ENCODE results near the gene TTC28. TPM values are rescaled to one million over a fixed set of nuclear protein-coding genes. Genes with fewer than 3 reads are reported as not detected.

TTC28 gene
- total and polyA plus RNA-seq, 10 of the 15 experiments (the other 5 are each of a cell fraction or from before 2014, with no cell fraction given): 0.15 to 8.4 (median 1.4) TPM

- H3K4me3 ChIP-seq: no peak overlapping the region
- no peak overlapping the region for H3K9ac ChIP-seq (ENCODE audit: control insufficient read depth, insufficient read depth, low read length)
- no peaks in the 10 kb centered on the region for H3K79me2 ChIP-seq (ENCODE audit: control insufficient read depth, insufficient read depth, low read length)
- H3K4me2 ChIP-seq (ENCODE audit: control insufficient read depth, insufficient read depth): no peak overlapping the region
- no peaks in the 10 kb centered on the region; the same call in 1 of the 2 replicates for H4K20me1 ChIP-seq (ENCODE audit: control insufficient read depth, insufficient read depth)
- CTCF ChIA-PET: interaction anchor here (0.8 to 2.2 kb wide), 4 partner anchors 16 to 123 kb away, joined by 3 to 7 read pairs (median 5); no protein-coding TSS in a partner anchor
- H2AFZ ChIP-seq (ENCODE audit: control insufficient read depth, low read depth, low read length): no peak overlapping the region
- H3K27ac ChIP-seq (ENCODE audit: control insufficient read depth, insufficient read depth): no peak overlapping the region
- H3K36me3 ChIP-seq (ENCODE audit: control insufficient read depth in 2 of 2, insufficient read depth in 2 of 2, low read length in 1 of 2): no peaks in the 10 kb centered on the region
- in situ Hi-C loops (cut with MboI): loop anchor here (10.0 to 25.0 kb wide), 2 partner anchors 599 to 1242 kb away; no protein-coding TSS in a partner anchor
- no peak for ATAC-seq
- no peak for TF ChIP-seq NRF1 (conservative IDR thresholded peaks at IDR 0.05; ENCODE audit: low read depth, low read length)
- TF ChIP-seq IKZF2 (IDR thresholded peaks at IDR 0.05): no peak
- no peak for TF ChIP-seq HCFC1 (IDR thresholded peaks at IDR 0.05; ENCODE audit: low read length)
- no peak for TF ChIP-seq EGR1 (IDR thresholded peaks at IDR 0.05; ENCODE audit: borderline replicate concordance in 1 of 2, low read depth in 2 of 2, low read length in 2 of 2)
- TF ChIP-seq TCF3 (IDR thresholded peaks at IDR 0.05; ENCODE audit: borderline replicate concordance, insufficient read depth, low read depth, low read length): no peak
- no peaks in the 10 kb centered on the region for H3K27me3 ChIP-seq (replicated peaks in 1 of 2; ENCODE audit: control insufficient read depth in 2 of 2, insufficient read depth in 2 of 2, low read length in 1 of 2)
- RAD21 ChIA-PET (ENCODE audit: unreplicated experiment): interaction anchor here (0.9 kb wide), 1 partner anchor 84 kb away, joined by 3 read pairs; no protein-coding TSS in a partner anchor
- intact Hi-C loops (cut with micrococcal nuclease; ENCODE audit: unreplicated experiment): no loop called here
- POLR2A ChIA-PET: interaction anchor here (0.5 kb wide), 1 partner anchor 164 kb away, joined by 3 read pairs; no protein-coding TSS in a partner anchor
- no peak for FAIRE-seq
- BruUV-seq (replicated peaks): no TSS peak
- WGBS (ENCODE audit: insufficient coverage, insufficient replicate concordance, low lambda C conversion rate, missing lambda C conversion rate): 14% methylated on average over 6 of the region's 6 CpGs
- SMC1A ChIA-PET (ENCODE audit: uncharacterized antibody, unreplicated experiment): interaction anchor here (2.3 kb wide), 1 partner anchor 124 kb away, joined by 6 read pairs; no protein-coding TSS in a partner anchor
- H3K9me3 ChIP-seq (replicated peaks; ENCODE audit: control insufficient read depth, insufficient read depth, low read length): no peaks in the 10 kb centered on the region
- DNase-seq (ENCODE audit: low read depth, low spot score): no peak
- no peaks in the 10 kb centered on the region for H3K4me1 ChIP-seq (ENCODE audit: control insufficient read depth, insufficient read depth, low read length)
Observed at GRCh38 chr22:28004021-28004420, 675.6 kb downstream of the TTC28 start.

Data from GM12878 (cell line).